H1 (cell line): ENCODE data around the gene MTG1. TPM values are rescaled to one million over a fixed set of nuclear protein-coding genes. Genes with fewer than 3 reads are reported as not detected.

Source experiments
- CTCF ChIA-PET: fragments of 300-600 bp; sonication (Branson Sonifier 250); formaldehyde crosslinking; loops from one replicate; lab custom pipeline; 2021; ENCODE audit not compliant: partially characterized antibody; lab: Charles Lee
- POLR2A ChIA-PET: fragments of 300-600 bp; sonication (Branson Sonifier 250); formaldehyde crosslinking; loops from one replicate; lab custom pipeline; 2021; ENCODE audit warnings: inconsistent platforms; ENCODE audit not compliant: partially characterized antibody; lab: Charles Lee
- DNase-seq, 2 experiments: peaks; one replicate each; pipeline versions ENCODE4 v3.0.0 to v3.0.0-alpha.2; 2010 to 2022; ENCODE audit warnings: low spot score in 2 of 2, low read depth in 1 of 2, mixed read lengths in 1 of 2
- FAIRE-seq: peaks from 2 replicates; lab custom pipeline; 2011; peaks lifted over from hg19 to GRCh38; lab: Jason Lieb, UNC
- H2AFZ ChIP-seq: 2 replicates; pipeline ENCODE4 v1.8.1; 2012; ENCODE audit warnings: low read length, inconsistent platforms
- H2AK5ac ChIP-seq: 2 replicates; pipeline ENCODE4 v1.6.1; 2013; ENCODE audit warnings: low read depth, low read length
- H2BK120ac ChIP-seq: replicated peaks from 2 replicates; pipeline ENCODE3; 2013; ENCODE audit warnings: low read depth, low read length, inconsistent platforms
- H2BK12ac ChIP-seq: 2 replicates; pipeline ENCODE4 v1.6.1; 2013; ENCODE audit warnings: low read depth, low read length
- H2BK15ac ChIP-seq: 2 replicates; pipeline ENCODE4 v1.6.1; 2013; ENCODE audit warnings: low read length
- H2BK20ac ChIP-seq: 2 replicates; pipeline ENCODE4 v1.6.1; 2013; ENCODE audit warnings: low read length
- H2BK5ac ChIP-seq: 2 replicates; pipeline ENCODE4 v1.6.1; 2013; ENCODE audit warnings: low read depth, low read length
- H3K14ac ChIP-seq: 2 replicates; pipeline ENCODE4 v1.6.1; 2013; ENCODE audit warnings: inconsistent platforms; ENCODE audit not compliant: insufficient read length
- H3K18ac ChIP-seq: 2 replicates; pipeline ENCODE4 v1.6.1; 2013; ENCODE audit warnings: low read length; ENCODE audit errors: extremely low read depth
- H3K23ac ChIP-seq: 2 replicates; pipeline ENCODE4 v1.6.1; 2013; ENCODE audit warnings: inconsistent platforms; ENCODE audit not compliant: insufficient read length
- H3K23me2 ChIP-seq: 2 replicates; pipeline ENCODE4 v1.6.1; 2013; ENCODE audit warnings: low read depth, low read length
- H3K27ac ChIP-seq: 2 replicates; pipeline ENCODE4 v1.6.1; 2011; ENCODE audit warnings: low read depth, low read length, inconsistent platforms
- H3K27me3 ChIP-seq, 4 experiments: replicated peaks in 1 of 4; 1 replicate in 1 of 4; 2 replicates in 3 of 4; pipeline versions ENCODE4 v1.6.1 to v1.8.1; 2011 to 2013; ENCODE audit warnings: low read length in 3 of 4, mild to moderate bottlenecking in 3 of 4, inconsistent platforms in 2 of 4, mixed read lengths in 2 of 4, moderate library complexity in 1 of 4; ENCODE audit not compliant: control insufficient read depth in 3 of 4, insufficient read depth in 3 of 4; ENCODE audit errors: extremely low read depth in 1 of 4
- H3K36me3 ChIP-seq, 4 experiments: 2 replicates each; pipeline versions ENCODE4 v1.6.1 to v1.8.1; 2011 to 2013; ENCODE audit warnings: mild to moderate bottlenecking in 4 of 4, low read length in 3 of 4, moderate library complexity in 2 of 4, control low read depth in 1 of 4, inconsistent platforms in 1 of 4; ENCODE audit not compliant: insufficient read depth in 4 of 4, control insufficient read depth in 2 of 4
- H3K4ac ChIP-seq: replicated peaks from 2 replicates; pipeline ENCODE3; 2013; ENCODE audit warnings: low read length, low read depth, mixed read lengths, inconsistent platforms; ENCODE audit not compliant: insufficient read length
- H3K4me1 ChIP-seq, 4 experiments: replicated peaks in 1 of 4; 1 replicate in 1 of 4; 2 replicates in 3 of 4; pipeline versions ENCODE4 v1.6.1 to v1.8.1; 2011 to 2013; ENCODE audit warnings: low read length in 3 of 4, inconsistent platforms in 2 of 4, mixed read lengths in 1 of 4; ENCODE audit not compliant: insufficient read depth in 4 of 4, control insufficient read depth in 3 of 4
- H3K4me2 ChIP-seq, 2 experiments: 2 replicates each; pipeline versions ENCODE4 v1.6.1 to v1.8.1; 2011 to 2013; ENCODE audit warnings: low read depth in 2 of 2, low read length in 2 of 2, control low read depth in 1 of 2, inconsistent platforms in 1 of 2, mild to moderate bottlenecking in 1 of 2; ENCODE audit not compliant: insufficient read depth in 1 of 2
- H3K4me3 ChIP-seq, 4 experiments: fragments of 200-600, 300-600 bp in 1 of 4; sonication (generic), shearing (Covaris generic), sonication (Bioruptor Twin) in 1 of 4; 2 replicates each; pipeline versions ENCODE4 v1.5.1 to v1.8.1; 2011 to 2016; ENCODE audit warnings: low read length in 4 of 4, low read depth in 3 of 4, control low read depth in 2 of 4, inconsistent platforms in 2 of 4, mild to moderate bottlenecking in 2 of 4, mixed read lengths in 1 of 4, moderate library complexity in 1 of 4; ENCODE audit not compliant: insufficient read depth in 2 of 4; ENCODE audit errors: extremely low read depth in 1 of 4
- H3K56ac ChIP-seq: replicated peaks from 2 replicates; pipeline ENCODE3; 2013; ENCODE audit warnings: low read depth, mild to moderate bottlenecking, mixed read lengths, low read length, inconsistent platforms; ENCODE audit not compliant: insufficient read length
- H3K79me1 ChIP-seq: 2 replicates; pipeline ENCODE4 v1.6.1; 2013; ENCODE audit warnings: low read depth, low read length, control low read depth
- H3K79me2 ChIP-seq, 2 experiments: 2 replicates each; pipeline versions ENCODE4 v1.6.1 to v1.8.1; 2012 to 2013; ENCODE audit warnings: low read length in 2 of 2, mild to moderate bottlenecking in 2 of 2, inconsistent platforms in 1 of 2; ENCODE audit not compliant: insufficient read depth in 2 of 2, control insufficient read depth in 1 of 2
- H3K9ac ChIP-seq, 4 experiments: replicated peaks in 1 of 4; 1 replicate in 1 of 4; 2 replicates in 3 of 4; pipeline versions ENCODE4 v1.6.1 to v1.8.1; 2011 to 2013; ENCODE audit warnings: low read depth in 3 of 4, low read length in 3 of 4, control low read depth in 2 of 4, mild to moderate bottlenecking in 2 of 4, moderate library complexity in 2 of 4, inconsistent platforms in 1 of 4; ENCODE audit errors: extremely low read depth in 1 of 4
- H3K9me3 ChIP-seq, 2 experiments: 2 replicates each; pipeline versions ENCODE4 v1.6.1 to v1.8.1; 2012 to 2013; ENCODE audit warnings: mild to moderate bottlenecking in 2 of 2, moderate library complexity in 2 of 2, control low read depth in 1 of 2, inconsistent platforms in 1 of 2, low read depth in 1 of 2, low read length in 1 of 2, mixed read lengths in 1 of 2; ENCODE audit not compliant: insufficient read depth in 2 of 2
- H4K20me1 ChIP-seq, 2 experiments: replicated peaks in 1 of 2; 2 replicates each; pipeline versions ENCODE3 to v1.8.1; 2011 to 2013; ENCODE audit warnings: inconsistent platforms in 2 of 2, low read length in 2 of 2, mild to moderate bottlenecking in 1 of 2; ENCODE audit not compliant: insufficient read depth in 2 of 2, control insufficient read depth in 1 of 2
- H4K5ac ChIP-seq: 2 replicates; pipeline ENCODE4 v1.6.1; 2013; ENCODE audit warnings: low read length, low read depth, mixed read lengths, inconsistent platforms; ENCODE audit not compliant: insufficient read length
- H4K8ac ChIP-seq: 2 replicates; pipeline ENCODE4 v1.8.0; 2013; ENCODE audit warnings: mild to moderate bottlenecking, moderate library complexity, low read length, inconsistent platforms; ENCODE audit not compliant: insufficient read depth; ENCODE audit errors: extremely low read depth
- H4K91ac ChIP-seq: replicated peaks from 2 replicates; pipeline ENCODE3; 2013; ENCODE audit warnings: low read length, mixed read lengths, inconsistent platforms; ENCODE audit not compliant: insufficient read length
- ASH2L ChIP-seq: fragments of 200-600, 300-600 bp; sonication (generic); IDR thresholded peaks from one replicate; pipeline ENCODE4 v1.7.1; 2017; ENCODE audit warnings: low read length
- BCL11A ChIP-seq, 2 experiments: IDR thresholded peaks; one replicate each; pipeline ENCODE4 v1.6.1; 2011; ENCODE audit warnings: low read depth in 2 of 2, low read length in 2 of 2, mild to moderate bottlenecking in 2 of 2
- CHD1 ChIP-seq: IDR thresholded peaks from 2 replicates; pipeline ENCODE4 v1.6.1; 2012; ENCODE audit warnings: low read depth, low read length, improper control_type of control experiment
- CREB1 ChIP-seq: IDR thresholded peaks from 2 replicates; pipeline ENCODE4 v1.6.1; 2012; ENCODE audit warnings: inconsistent platforms
- FOSL1 ChIP-seq: IDR thresholded peaks from 2 replicates; pipeline ENCODE4 v1.6.1; 2011; ENCODE audit warnings: mild to moderate bottlenecking, low read depth, low read length, moderate library complexity; ENCODE audit not compliant: insufficient read depth
- NANOG ChIP-seq: IDR thresholded peaks from 2 replicates; pipeline ENCODE4 v1.6.1; 2011; ENCODE audit warnings: low read length, low read depth, mild to moderate bottlenecking, inconsistent platforms; ENCODE audit not compliant: insufficient read depth, poor library complexity, severe bottlenecking
- POU5F1 ChIP-seq: IDR thresholded peaks from 2 replicates; pipeline ENCODE4 v1.6.1; 2011; ENCODE audit warnings: low read depth, mild to moderate bottlenecking, low read length, moderate library complexity
- RXRA ChIP-seq: IDR thresholded peaks from 2 replicates; pipeline ENCODE4 v1.6.1; 2011; ENCODE audit warnings: low read depth, mild to moderate bottlenecking, low read length, moderate library complexity; ENCODE audit not compliant: insufficient read depth
- SAP30 ChIP-seq: fragments of 300-600 bp; sonication (generic); IDR thresholded peaks from 2 replicates; pipeline ENCODE4 v1.7.1; 2012; ENCODE audit warnings: low read length, moderate library complexity, mild to moderate bottlenecking, inconsistent platforms; ENCODE audit not compliant: insufficient read depth, insufficient replicate concordance
- SIN3A ChIP-seq, 2 experiments: IDR thresholded peaks in 1 of 2; conservative IDR thresholded peaks in 1 of 2; 2 replicates each; pipeline ENCODE4 v1.6.1; 2011 to 2012; ENCODE audit warnings: low read length in 2 of 2, improper control_type of control experiment in 1 of 2, low read depth in 1 of 2, mild to moderate bottlenecking in 1 of 2
- TEAD4 ChIP-seq: IDR thresholded peaks from 2 replicates; pipeline ENCODE4 v1.6.1; 2012; ENCODE audit warnings: low read depth, low read length, inconsistent platforms, mixed read lengths
- ZNF274 ChIP-seq: IDR thresholded peaks from 2 replicates; pipeline ENCODE4 v1.7.0; 2012; ENCODE audit warnings: low read length, borderline replicate concordance; ENCODE audit errors: extremely low read depth
- WGBS, 2 experiments: shearing (Covaris generic) in 1 of 2; methylation state at CpG; one replicate each; pipeline versions ENCODE4 v1.1.6 to v1.1.7; 2013 to 2015; ENCODE audit warnings: low lambda C conversion rate in 2 of 2, mixed read lengths in 2 of 2, inconsistent platforms in 1 of 2, low coverage in 1 of 2, missing lambda C conversion rate in 1 of 2; ENCODE audit not compliant: insufficient replicate concordance in 2 of 2, insufficient coverage in 1 of 2, insufficient read length in 1 of 2; ENCODE audit errors: extremely low coverage in 1 of 2, missing lambda C conversion rate in 1 of 2; 5-methylcytosine and 5-hydroxymethylcytosine counted together
- polyA plus RNA-seq, 7 experiments: library from polyadenylated mRNA; depleted of rRNA in 3 of 7; stranded (reverse) in 5 of 7; unstranded in 2 of 7; fragments of >200 nt in 5 of 7; fragments of 200-250 nt in 2 of 7; gene quantifications; 1 replicate in 5 of 7; 2 replicates in 1 of 7; 4 replicates in 1 of 7; pipeline versions ENCODE4 v1.2.1 to v1.2.3, GENCODE V29; 2011 to 2013; ENCODE audit warnings: missing spikeins in 2 of 7, mixed read lengths in 2 of 7
- total RNA-seq: library from RNA; stranded (reverse); fragmentation: NEBNext Ultra II Directional; extraction: Animal tissue kit (Norgen Biotek cat#: 25700); gene quantifications from 2 replicates; pipeline ENCODE4 v1.2.1, GENCODE V29; 2021

MTG1 gene
- total and polyA plus RNA-seq, 2 of the 8 experiments (the other 6 are each of a cell fraction or from before 2014, with no cell fraction given): 56.6 to 81.6 TPM

GRCh38 chr10:133399123-133399601, 5.2 kb downstream of the MTG1 start:
- Histone ChIP-seq H3K23me2 (0 out of 2 replicates have a peak, but pooled peaks cover 2% of the 10 kb centered on the region), H2AFZ (no peak overlapping the region), H3K27ac (no peak overlapping the region), H4K8ac (no peak overlapping the region), H2BK20ac (no peak overlapping the region), H4K20me1 (peaks cover 0 to 14% of the 10 kb centered on the region in 2 experiments), H2BK120ac (no peak overlapping the region), H3K4me1 (no peaks in the 10 kb centered on the region; a peak in 1 of 7 replicates), H2BK12ac (no peak overlapping the region), H4K5ac (no peak overlapping the region), H3K79me1 (peaks cover 11% of the 10 kb centered on the region), H3K23ac (no peak overlapping the region), H2BK5ac (no peak overlapping the region), H3K4me2 (no peak overlapping the region), H3K4me3 (no peak overlapping the region), H3K9ac (no peak overlapping the region), H3K18ac (no peak overlapping the region), H3K56ac (no peak overlapping the region), H2BK15ac (no peak overlapping the region), H3K27me3 (no peaks in the 10 kb centered on the region), H3K36me3 (peaks cover 8 to 64% (median 31%) of the 10 kb centered on the region in 4 experiments; a peak in 7 of 8 replicates), H2AK5ac (no peak overlapping the region), H3K79me2 (peaks cover 0 to 27% of the 10 kb centered on the region in 2 experiments; a peak in 2 of 4 replicates), H3K14ac (no peak overlapping the region), H3K9me3 (no peaks in the 10 kb centered on the region), H3K4ac (no peak overlapping the region), H4K91ac (no peak overlapping the region)
- 97% methylated on average over 16 of the region's 19 CpGs; no CpG with 5 or more reads in 1 of the 2 experiments for WGBS, 2 experiments
- TF ChIP-seq SIN3A (conservative IDR thresholded peaks at IDR 0.05 in 1 of 2, IDR thresholded peaks at IDR 0.05 in 1 of 2; ENCODE audit: low read depth in 1 of 2, low read length in 2 of 2) (no peak), BCL11A (IDR thresholded peaks at IDR 0.05; ENCODE audit: low read depth in 2 of 2, low read length in 2 of 2) (no peak), ZNF274 (no peak), TEAD4 (no peak), FOSL1 (no peak), CHD1 (no peak), NANOG (no peak), POU5F1 (no peak), ASH2L (no peak), SAP30 (no peak), CREB1 (no peak), RXRA (no peak)
- no peak for DNase-seq
- ChIA-PET POLR2A (no interaction called here), CTCF (no interaction called here)
- no peak for FAIRE-seq
